Peyer's patch (tissue), 4 donors: ENCODE data around the gene SLC35A4.

Experiments
- POLR2A ChIP-seq, 2 donors: fragments of 450-650 bp; IDR thresholded peaks; one replicate each; pipeline ENCODE4 v1.5.1; 2017; ENCODE audit warnings: antibody characterized with exemption in 2 of 2, mild to moderate bottlenecking in 2 of 2, moderate library complexity in 2 of 2
- TF ChIP-seq, protein P1 (sequence below), 6 experiments: fragments of 450-650 bp in 4 of 6; fragments of 200-600 bp in 2 of 6; sonication (generic) in 1 of 6; IDR thresholded peaks; one replicate each; pipeline ENCODE4 v1.5.1; 2017 to 2019; ENCODE audit warnings: antibody characterized with exemption in 6 of 6, mild to moderate bottlenecking in 3 of 6, moderate library complexity in 1 of 6

DNA sequence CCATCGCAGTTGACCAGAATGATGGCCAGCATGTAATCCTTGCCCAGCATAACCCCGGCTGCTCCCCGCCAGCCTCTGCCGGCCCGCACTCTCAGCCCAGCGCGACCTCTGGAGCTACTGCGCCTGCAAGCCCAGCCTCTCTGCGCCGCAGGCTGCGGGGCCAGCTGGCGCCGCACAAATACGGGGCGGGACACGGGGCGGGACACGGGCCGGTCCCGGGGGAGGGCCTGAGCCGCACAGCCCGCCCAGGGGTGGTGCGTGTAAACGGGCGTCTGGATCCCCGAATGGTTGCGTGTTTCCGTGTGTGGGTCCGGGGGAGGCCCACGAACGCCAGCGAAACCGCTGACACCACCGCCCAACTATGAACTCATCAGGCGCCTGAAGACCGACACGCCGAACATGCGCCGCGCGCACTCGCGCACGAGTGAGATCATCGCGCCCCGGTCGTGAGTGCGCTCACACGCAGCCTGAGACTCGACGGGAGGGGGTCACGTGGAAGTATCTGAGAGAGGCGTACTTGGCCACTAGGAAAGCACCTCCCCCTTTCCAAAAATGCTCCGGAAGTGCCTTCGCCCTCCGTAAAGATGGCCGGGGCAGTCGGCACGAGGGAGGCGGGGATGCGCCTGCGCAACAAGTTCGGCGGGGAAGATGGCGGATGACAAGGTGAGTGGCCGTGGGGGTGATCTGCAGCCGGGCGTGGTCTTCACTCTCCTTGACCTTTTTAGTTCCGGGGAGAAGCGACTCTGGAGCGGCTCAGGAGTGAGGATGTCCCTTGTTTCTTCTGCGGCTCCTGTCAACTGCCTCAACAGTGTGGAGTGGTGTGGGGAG, at the start of gene SLC35A4, which contains the start of gene APBB3:
- TF ChIP-seq, protein P1, sequence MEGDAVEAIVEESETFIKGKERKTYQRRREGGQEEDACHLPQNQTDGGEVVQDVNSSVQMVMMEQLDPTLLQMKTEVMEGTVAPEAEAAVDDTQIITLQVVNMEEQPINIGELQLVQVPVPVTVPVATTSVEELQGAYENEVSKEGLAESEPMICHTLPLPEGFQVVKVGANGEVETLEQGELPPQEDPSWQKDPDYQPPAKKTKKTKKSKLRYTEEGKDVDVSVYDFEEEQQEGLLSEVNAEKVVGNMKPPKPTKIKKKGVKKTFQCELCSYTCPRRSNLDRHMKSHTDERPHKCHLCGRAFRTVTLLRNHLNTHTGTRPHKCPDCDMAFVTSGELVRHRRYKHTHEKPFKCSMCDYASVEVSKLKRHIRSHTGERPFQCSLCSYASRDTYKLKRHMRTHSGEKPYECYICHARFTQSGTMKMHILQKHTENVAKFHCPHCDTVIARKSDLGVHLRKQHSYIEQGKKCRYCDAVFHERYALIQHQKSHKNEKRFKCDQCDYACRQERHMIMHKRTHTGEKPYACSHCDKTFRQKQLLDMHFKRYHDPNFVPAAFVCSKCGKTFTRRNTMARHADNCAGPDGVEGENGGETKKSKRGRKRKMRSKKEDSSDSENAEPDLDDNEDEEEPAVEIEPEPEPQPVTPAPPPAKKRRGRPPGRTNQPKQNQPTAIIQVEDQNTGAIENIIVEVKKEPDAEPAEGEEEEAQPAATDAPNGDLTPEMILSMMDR (IDR thresholded peaks at IDR 0.05) = peak in 3 of 6 experiments; percentile 6 to 13 (median 9)
- TF ChIP-seq POLR2A (IDR thresholded peaks at IDR 0.05) = peak; percentile 84 to 92
